Measurements from ENCODE around the gene OR6J1. TPM values are rescaled to one million over a fixed set of nuclear protein-coding genes. Genes with fewer than 3 reads are reported as not detected.

Gene OR6J1
- total and polyA plus RNA-seq, 9 of the 15 experiments (the other 6 are each of a cell fraction or from before 2014, with no cell fraction given) = not detected

DNA sequence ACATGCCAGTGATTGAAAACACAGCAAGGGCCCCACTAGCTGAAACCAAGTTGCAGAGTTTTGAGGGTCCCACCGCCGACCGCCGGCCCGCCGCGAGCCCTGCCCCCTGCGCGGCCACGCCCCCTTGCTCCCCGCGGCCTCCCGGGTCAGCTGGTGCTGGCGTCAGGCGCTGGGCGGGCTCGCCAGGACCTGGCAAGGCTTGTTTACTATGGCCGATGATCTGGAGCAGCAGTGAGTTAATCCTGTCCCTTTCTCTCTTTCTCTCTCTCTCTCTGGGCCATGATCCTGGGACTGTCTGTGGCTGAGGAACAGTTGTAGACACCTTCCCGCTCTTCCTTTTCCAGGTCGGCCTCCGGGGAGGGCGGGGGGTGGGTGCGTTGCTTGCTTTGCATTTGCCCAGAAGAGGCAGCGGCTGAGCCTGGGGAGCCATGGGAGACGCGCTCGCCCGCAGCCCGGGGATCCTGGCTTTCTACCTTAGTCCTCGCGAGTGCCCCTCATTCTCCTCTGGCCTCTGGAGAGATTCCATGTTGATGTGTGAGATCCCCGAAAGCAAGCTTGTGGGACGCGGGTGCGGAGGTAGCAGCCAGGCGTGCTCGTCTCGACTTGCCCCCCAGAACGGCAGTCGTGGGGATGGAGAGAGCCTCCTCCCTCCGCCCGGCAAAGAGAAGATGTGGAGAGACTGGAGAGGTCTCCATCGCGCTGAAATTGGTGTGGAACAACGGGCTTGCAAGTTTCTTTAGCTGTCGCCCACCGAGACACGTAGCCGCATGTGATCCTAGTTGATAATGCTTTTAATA, 45.9 kb downstream of the OR6J1 start, which contains the start of gene ABHD4 (continued):
- no peak for TF ChIP-seq MLLT1 (IDR thresholded peaks at IDR 0.05)
- TF ChIP-seq YY1 (IDR thresholded peaks at IDR 0.05; ENCODE audit: borderline replicate concordance in 1 of 3, control insufficient read depth in 1 of 3, extremely low read depth in 1 of 3, insufficient read depth in 3 of 3, insufficient read length in 1 of 3, insufficient replicate concordance in 2 of 3, low read depth in 1 of 3, low read length in 2 of 3) = peak in 1 of 3 experiments; percentile 66
- no peak for TF ChIP-seq ZNF277 (CRISPR knock-in tag; IDR thresholded peaks at IDR 0.05; ENCODE audit: borderline replicate concordance)
- no peak for TF ChIP-seq RFX1 (IDR thresholded peaks at IDR 0.05)
- peak; percentile 51 for TF ChIP-seq CCNT2 (IDR thresholded peaks at IDR 0.05; ENCODE audit: borderline replicate concordance, extremely low read depth, insufficient read length, low read depth, low read length)
- TF ChIP-seq FOXK1 (CRISPR knock-in tag; IDR thresholded peaks at IDR 0.05; ENCODE audit: borderline replicate concordance) = no peak
- TF ChIP-seq, protein P1, sequence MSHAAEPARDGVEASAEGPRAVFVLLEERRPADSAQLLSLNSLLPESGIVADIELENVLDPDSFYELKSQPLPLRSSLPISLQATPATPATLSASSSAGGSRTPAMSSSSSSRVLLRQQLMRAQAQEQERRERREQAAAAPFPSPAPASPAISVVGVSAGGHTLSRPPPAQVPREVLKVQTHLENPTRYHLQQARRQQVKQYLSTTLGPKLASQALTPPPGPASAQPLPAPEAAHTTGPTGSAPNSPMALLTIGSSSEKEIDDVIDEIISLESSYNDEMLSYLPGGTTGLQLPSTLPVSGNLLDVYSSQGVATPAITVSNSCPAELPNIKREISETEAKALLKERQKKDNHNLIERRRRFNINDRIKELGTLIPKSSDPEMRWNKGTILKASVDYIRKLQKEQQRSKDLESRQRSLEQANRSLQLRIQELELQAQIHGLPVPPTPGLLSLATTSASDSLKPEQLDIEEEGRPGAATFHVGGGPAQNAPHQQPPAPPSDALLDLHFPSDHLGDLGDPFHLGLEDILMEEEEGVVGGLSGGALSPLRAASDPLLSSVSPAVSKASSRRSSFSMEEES (CRISPR knock-in tag; IDR thresholded peaks at IDR 0.05) = no peak
- TF ChIP-seq PHF8 (IDR thresholded peaks at IDR 0.05; ENCODE audit: borderline replicate concordance, low read length) = peak; percentile 55; the same call in 1 of the 2 replicates
- no peak for TF ChIP-seq RBM14 (IDR thresholded peaks at IDR 0.05; ENCODE audit: borderline replicate concordance, insufficient read depth, low read depth, low read length)
- TF ChIP-seq ZBTB33 (CRISPR knock-in tag; IDR thresholded peaks at IDR 0.05) = no peak
- TF ChIP-seq OTX1 (CRISPR knock-in tag; IDR thresholded peaks at IDR 0.05) = no peak
- TF ChIP-seq MYC (IDR thresholded peaks at IDR 0.05; ENCODE audit: low read depth, low read length) = no peak
- TF ChIP-seq MYC (CRISPR knock-in tag; IDR thresholded peaks at IDR 0.05; ENCODE audit: borderline replicate concordance, low read depth) = no peak
- TF ChIP-seq ZFP36 (IDR thresholded peaks at IDR 0.05; ENCODE audit: low read depth, low read length, partially characterized antibody) = no peak
- TF ChIP-seq GATA2 (CRISPR knock-in tag; IDR thresholded peaks at IDR 0.05) = no peak
- no peak for TF ChIP-seq HCFC1 (IDR thresholded peaks at IDR 0.05; ENCODE audit: low read depth, low read length)
- no peak for TF ChIP-seq MAFG (tag; conservative IDR thresholded peaks at IDR 0.05)
- no peak for TF ChIP-seq MCM5 (IDR thresholded peaks at IDR 0.05; ENCODE audit: low read depth)
- no peak for TF ChIP-seq NCOA6 (IDR thresholded peaks at IDR 0.05)
